Loucy (cell line): ENCODE measurements around the gene SYNM.

Experiments used
- CTCF ChIP-seq: fragments of 200-600 bp; sonication (generic); conservative IDR thresholded peaks from 2 replicates; pipeline ENCODE4 v1.5.1; 2014; ENCODE audit warnings: mild to moderate bottlenecking, antibody characterized with exemption, low read length
- EZH2phosphoT487 ChIP-seq: fragments of 200-600 bp; IDR thresholded peaks from 2 replicates; pipeline ENCODE4 v1.6.1; 2018; ENCODE audit warnings: antibody characterized with exemption, mild to moderate bottlenecking, moderate library complexity, borderline replicate concordance

GRCh38 chr15:99168601-99169580, 64.0 kb downstream of the SYNM start:
- no peak for TF ChIP-seq EZH2phosphoT487
- no peak for TF ChIP-seq CTCF
